HepG2 (cell line): Measurements from ENCODE around the gene HSPA1L. TPM values are rescaled to one million over a fixed set of nuclear protein-coding genes. Genes with fewer than 3 reads are reported as not detected.
A peak's percentile ranks its signal among the peaks of the same experiment; 100 is the strongest.

Source experiments
- EP300 ChIP-seq, 3 experiments: sonication (generic) in 1 of 3; formaldehyde crosslinking in 1 of 3; IDR thresholded peaks; 2 replicates each; pipeline versions ENCODE4 v1.5.1 to v1.6.1; 2011 to 2020; ENCODE audit warnings: low read depth in 2 of 3, low read length in 2 of 3, borderline replicate concordance in 1 of 3, improper control_type of control experiment in 1 of 3, mild to moderate bottlenecking in 1 of 3, missing genetic modification reagents in 1 of 3, moderate library complexity in 1 of 3
- GABPB1 ChIP-seq: IDR thresholded peaks from 2 replicates; pipeline ENCODE4 v1.6.1; 2016; ENCODE audit warnings: mild to moderate bottlenecking, missing genetic modification reagents, moderate library complexity, missing compliant biosample characterization
- KLF6 ChIP-seq: IDR thresholded peaks from 2 replicates; pipeline ENCODE4 v1.8.0; 2016; ENCODE audit warnings: missing biosample characterization, missing genetic modification reagents
- NFIB ChIP-seq: sonication (generic); formaldehyde crosslinking; IDR thresholded peaks from 2 replicates; pipeline ENCODE4 v1.9.0; 2021; ENCODE audit warnings: missing genetic modification reagents, mild to moderate bottlenecking, borderline replicate concordance
- PRDM10 ChIP-seq: sonication (generic); formaldehyde crosslinking; IDR thresholded peaks from 2 replicates; pipeline ENCODE4 v1.4.0; 2020; ENCODE audit warnings: low read depth, missing genetic modification reagents
- PTBP1 ChIP-seq: fragments of 200-400 bp; formaldehyde crosslinking; IDR thresholded peaks from 2 replicates; pipeline ENCODE4 v1.6.1; 2018; ENCODE audit warnings: low read length, low read depth; ENCODE audit not compliant: poor library complexity, severe bottlenecking
- REST ChIP-seq, 2 experiments: IDR thresholded peaks; 2 replicates each; pipeline ENCODE4 v1.6.1; 2011 to 2012; ENCODE audit warnings: low read length in 2 of 2, borderline replicate concordance in 1 of 2, low read depth in 1 of 2, mild to moderate bottlenecking in 1 of 2, moderate library complexity in 1 of 2
- REXO4 ChIP-seq: sonication (generic); formaldehyde crosslinking; IDR thresholded peaks from 2 replicates; pipeline ENCODE4 v1.8.0; 2022; ENCODE audit warnings: missing genetic modification reagents, mild to moderate bottlenecking, borderline replicate concordance
- SRSF4 ChIP-seq: fragments of 200-400 bp; formaldehyde crosslinking; IDR thresholded peaks from one replicate; pipeline ENCODE4 v1.6.1; 2018; ENCODE audit warnings: mild to moderate bottlenecking, low read depth, low read length, moderate library complexity; ENCODE audit not compliant: poor library complexity, severe bottlenecking
- ZNF609 ChIP-seq: sonication (generic); formaldehyde crosslinking; IDR thresholded peaks from 2 replicates; pipeline ENCODE4 v1.4.0; 2020; ENCODE audit warnings: mild to moderate bottlenecking, missing genetic modification reagents, borderline replicate concordance
- ZNF816 ChIP-seq: sonication (generic); formaldehyde crosslinking; IDR thresholded peaks from 2 replicates; pipeline ENCODE4 v1.8.0; 2022; ENCODE audit warnings: missing genetic modification reagents, mild to moderate bottlenecking, borderline replicate concordance
- ZNF883 ChIP-seq: sonication (generic); formaldehyde crosslinking; IDR thresholded peaks from 2 replicates; pipeline ENCODE4 v1.5.1; 2020; ENCODE audit warnings: mild to moderate bottlenecking, missing genetic modification reagents; ENCODE audit errors: not compliant biosample characterization
- polyA plus RNA-seq, 8 experiments: library from polyadenylated mRNA; depleted of rRNA in 3 of 8; stranded (reverse) in 7 of 8; unstranded in 1 of 8; fragments of >200 nt; fragmentation: Illumina TruSeq in 4 of 8; extraction: Trizol in 4 of 8; gene quantifications; 2 replicates each; pipeline versions ENCODE4 v1.2.1 to v1.2.3, GENCODE V29; 2011 to 2016; ENCODE audit warnings: low read depth in 4 of 8, missing spikeins in 1 of 8, mixed read lengths in 1 of 8; ENCODE audit not compliant: insufficient read depth in 1 of 8
- total RNA-seq, 5 experiments: library from RNA; depleted of rRNA; stranded (reverse); fragments of >200 nt; fragmentation: Illumina TruSeq; extraction: Trizol; gene quantifications; 2 replicates each; pipeline ENCODE4 v1.2.3, GENCODE V29; 2016; ENCODE audit warnings: low read depth in 1 of 5

Gene HSPA1L
- total and polyA plus RNA-seq, 2 of the 13 experiments (the other 11 are each of a cell fraction or from before 2014, with no cell fraction given) = 0.55 to 1.0 TPM

- TF ChIP-seq KLF6 (CRISPR knock-in tag) (peak; percentile 55; the same call in 1 of the 2 replicates), GABPB1 (no peak), ZNF816 (CRISPR knock-in tag) (no peak), REST (IDR thresholded peaks at IDR 0.05; ENCODE audit: borderline replicate concordance in 1 of 2, low read depth in 1 of 2, low read length in 2 of 2) (no peak), EP300 (IDR thresholded peaks at IDR 0.05; ENCODE audit: low read depth in 2 of 2, low read length in 2 of 2) (peak in 1 of 2 experiments; percentile 68; a peak in 2 of 4 replicates), EP300 (CRISPR knock-in tag; IDR thresholded peaks at IDR 0.05; ENCODE audit: borderline replicate concordance) (no peak), SRSF4 (no peak), ZNF883 (CRISPR knock-in tag) (no peak), REXO4 (no peak), PRDM10 (CRISPR knock-in tag) (peak; percentile 71; the same call in 1 of the 2 replicates), PTBP1 (no peak), NFIB (CRISPR knock-in tag) (no peak), ZNF609 (CRISPR knock-in tag) (no peak)
Observed at GRCh38 chr6:31814677-31815024, 432 bp downstream of the HSPA1L start (continued).
